ENCODE data around the gene RARRES1. TPM values are rescaled to one million over a fixed set of nuclear protein-coding genes. Genes with fewer than 3 reads are reported as not detected.

Gene RARRES1
- total and polyA plus RNA-seq, 3 donors from 2014 or later, result 0.24 to 9.7 (median 0.31) TPM

GRCh38 chr3:158663832-158664231, 68.4 kb downstream of the RARRES1 start:
- TF ChIP-seq, protein P1, sequence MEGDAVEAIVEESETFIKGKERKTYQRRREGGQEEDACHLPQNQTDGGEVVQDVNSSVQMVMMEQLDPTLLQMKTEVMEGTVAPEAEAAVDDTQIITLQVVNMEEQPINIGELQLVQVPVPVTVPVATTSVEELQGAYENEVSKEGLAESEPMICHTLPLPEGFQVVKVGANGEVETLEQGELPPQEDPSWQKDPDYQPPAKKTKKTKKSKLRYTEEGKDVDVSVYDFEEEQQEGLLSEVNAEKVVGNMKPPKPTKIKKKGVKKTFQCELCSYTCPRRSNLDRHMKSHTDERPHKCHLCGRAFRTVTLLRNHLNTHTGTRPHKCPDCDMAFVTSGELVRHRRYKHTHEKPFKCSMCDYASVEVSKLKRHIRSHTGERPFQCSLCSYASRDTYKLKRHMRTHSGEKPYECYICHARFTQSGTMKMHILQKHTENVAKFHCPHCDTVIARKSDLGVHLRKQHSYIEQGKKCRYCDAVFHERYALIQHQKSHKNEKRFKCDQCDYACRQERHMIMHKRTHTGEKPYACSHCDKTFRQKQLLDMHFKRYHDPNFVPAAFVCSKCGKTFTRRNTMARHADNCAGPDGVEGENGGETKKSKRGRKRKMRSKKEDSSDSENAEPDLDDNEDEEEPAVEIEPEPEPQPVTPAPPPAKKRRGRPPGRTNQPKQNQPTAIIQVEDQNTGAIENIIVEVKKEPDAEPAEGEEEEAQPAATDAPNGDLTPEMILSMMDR (IDR thresholded peaks at IDR 0.05), result no peak
- TF ChIP-seq POLR2A (IDR thresholded peaks at IDR 0.05), result no peak
- intact Hi-C loops (cut with DNase I; ENCODE audit: low total_unique reads), result no loop called here
- H3K27ac ChIP-seq, result no peak overlapping the region
- H3K36me3 ChIP-seq (ENCODE audit: low read depth, missing control alignments), result no peaks in the 10 kb centered on the region
- 97 to 100% methylated on average over 1 of the region's 1 CpG for WGBS, 2 donors
- H3K4me1 ChIP-seq, result no peaks in the 10 kb centered on the region
- H3K9me3 ChIP-seq, result no peaks in the 10 kb centered on the region
- no peak for DNase-seq
- no peaks in the 10 kb centered on the region for H3K27me3 ChIP-seq
- no peak overlapping the region for H3K4me3 ChIP-seq

DNA sequence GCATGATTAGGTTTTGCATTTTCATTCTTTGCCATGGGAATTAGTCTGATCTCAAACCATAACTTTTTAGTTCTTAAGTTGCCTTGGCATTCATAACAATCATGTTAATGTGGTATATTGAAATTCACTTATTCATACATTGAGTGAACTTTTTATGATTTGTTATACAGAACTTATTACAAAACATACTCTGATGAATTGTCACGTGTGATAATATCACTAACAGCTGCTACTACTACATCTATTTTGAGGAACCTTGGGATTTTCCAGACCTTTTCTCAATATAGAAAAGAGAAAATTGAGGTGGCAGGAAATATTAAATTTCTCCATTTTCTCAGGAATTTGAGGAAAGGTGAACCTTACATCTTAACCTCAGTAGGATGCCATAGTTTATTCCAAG, 69.0 kb downstream of the RARRES1 start:
- Histone ChIP-seq H3K27me3 (no peaks in the 10 kb centered on the region), H3K9me3 (no peaks in the 10 kb centered on the region), H3K27ac (no peak overlapping the region), H3K4me3 (no peak overlapping the region), H3K36me3 (ENCODE audit: low read depth, missing control alignments) (no peaks in the 10 kb centered on the region), H3K4me1 (no peaks in the 10 kb centered on the region)
- TF ChIP-seq, protein P1 (IDR thresholded peaks at IDR 0.05), result no peak
- TF ChIP-seq POLR2A (IDR thresholded peaks at IDR 0.05), result no peak
- 91 to 92% methylated on average over 1 of the region's 1 CpG for WGBS, 2 donors
- intact Hi-C loops (cut with DNase I; ENCODE audit: low total_unique reads), result no loop called here
- no peak for DNase-seq

DNA sequence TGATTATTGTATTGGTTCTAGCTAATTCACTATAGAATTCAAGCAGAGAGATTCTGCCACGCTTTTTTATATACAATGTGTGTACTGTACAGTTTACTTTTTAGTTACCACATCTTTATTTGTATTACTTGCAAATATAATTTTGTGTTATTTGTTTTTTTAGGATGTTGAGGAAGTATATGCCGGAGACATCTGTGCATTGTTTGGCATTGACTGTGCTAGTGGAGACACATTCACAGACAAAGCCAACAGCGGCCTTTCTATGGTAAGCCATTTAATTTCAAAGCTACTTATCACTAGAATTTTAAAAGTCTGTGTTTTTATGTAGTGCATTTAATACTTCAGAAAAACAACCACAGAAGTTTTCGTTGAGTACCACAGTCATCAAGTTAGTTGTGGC, 71.5 kb downstream of the RARRES1 start:
- H3K27ac ChIP-seq, result no peak overlapping the region
- intact Hi-C loops (cut with DNase I; ENCODE audit: low total_unique reads), result no loop called here
- H3K9me3 ChIP-seq, result no peaks in the 10 kb centered on the region
- H3K4me1 ChIP-seq, result no peaks in the 10 kb centered on the region
- H3K27me3 ChIP-seq, result no peaks in the 10 kb centered on the region
- 92 to 93% methylated on average over 4 of the region's 4 CpGs for WGBS, 2 donors
- no peak for DNase-seq
- no peak for TF ChIP-seq POLR2A (IDR thresholded peaks at IDR 0.05)
- TF ChIP-seq, protein P1 (IDR thresholded peaks at IDR 0.05), result no peak
- H3K36me3 ChIP-seq (ENCODE audit: low read depth, missing control alignments), result no peaks in the 10 kb centered on the region
- no peak overlapping the region for H3K4me3 ChIP-seq

DNA sequence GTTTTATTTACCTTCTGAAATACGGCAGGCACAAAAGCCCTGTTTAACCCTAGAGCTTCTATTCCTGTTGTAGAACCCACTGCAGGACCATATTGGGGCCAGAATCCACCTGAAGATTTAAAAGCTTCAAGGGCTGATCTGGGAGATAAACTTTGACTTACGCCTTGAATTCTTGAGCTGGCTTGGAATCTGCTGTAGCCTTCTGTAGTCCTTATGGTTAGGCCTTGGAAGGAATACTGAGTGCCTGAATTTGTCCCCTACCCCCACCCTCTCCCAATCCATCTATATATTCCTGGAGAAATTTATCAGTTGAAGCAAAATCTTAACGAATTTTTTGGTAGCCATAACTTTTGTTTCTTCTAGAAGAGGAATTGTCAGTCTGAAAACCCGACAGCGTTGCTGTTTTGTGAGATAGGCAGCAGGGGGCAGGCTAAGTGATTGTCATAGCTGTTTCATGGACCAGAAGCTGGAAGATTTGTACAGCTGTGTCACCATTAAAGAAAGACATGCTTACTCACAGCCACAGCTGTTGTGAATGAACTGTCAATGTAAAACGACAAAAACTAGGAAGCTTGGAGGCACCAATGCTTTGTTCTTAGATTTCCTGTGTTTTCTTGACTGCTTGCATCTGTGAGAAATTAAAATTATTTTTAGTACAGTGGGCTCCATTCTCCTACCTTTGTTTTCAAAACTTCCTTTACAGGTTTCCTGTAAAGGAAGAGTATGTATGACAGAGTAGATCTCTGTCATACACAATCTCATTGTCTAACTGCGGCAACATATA, 72.6 kb downstream of the RARRES1 start:
- peak; percentile 72 for DNase-seq

More for the DNA sequence above, 72.6 kb downstream of the RARRES1 start:
- intact Hi-C loops (cut with DNase I; ENCODE audit: low total_unique reads), result no loop called here
- WGBS, 2 donors, result 54 to 60% methylated on average over 7 of the region's 7 CpGs
- Histone ChIP-seq H3K36me3 (ENCODE audit: low read depth, missing control alignments) (no peaks in the 10 kb centered on the region), H3K4me1 (no peaks in the 10 kb centered on the region), H3K27me3 (no peaks in the 10 kb centered on the region), H3K9me3 (no peaks in the 10 kb centered on the region), H3K4me3 (no peak overlapping the region), H3K27ac (no peak overlapping the region)
- TF ChIP-seq, protein P1 (IDR thresholded peaks at IDR 0.05), result peak in 2 of 3 experiments; percentile 38 to 44
- no peak for TF ChIP-seq POLR2A (IDR thresholded peaks at IDR 0.05)

Measured in testis (tissue), 3 donors.